ENCODE measurements around the gene IVNS1ABP. TPM values are rescaled to one million over a fixed set of nuclear protein-coding genes. Genes with fewer than 3 reads are reported as not detected.

IVNS1ABP gene
- total and polyA plus RNA-seq, 7 donors = 27.6 to 80.6 (median 40.5) TPM

- Histone ChIP-seq H3K36me3 (ENCODE audit: insufficient read depth in 1 of 2, low read depth in 1 of 2) (no peaks in the 10 kb centered on the region), H3K4me3 (no peak overlapping the region), H3K27ac (no peak overlapping the region), H3K4me1 (no peaks in the 10 kb centered on the region), H3K9me3 (no peaks in the 10 kb centered on the region), H3K27me3 (ENCODE audit: insufficient read depth in 3 of 3, low read length in 2 of 3) (no peaks in the 10 kb centered on the region)
- ATAC-seq = no peak
- DNase-seq = no peak
- intact Hi-C loops (cut with DNase I) = no loop called here
- TF ChIP-seq, protein P1, sequence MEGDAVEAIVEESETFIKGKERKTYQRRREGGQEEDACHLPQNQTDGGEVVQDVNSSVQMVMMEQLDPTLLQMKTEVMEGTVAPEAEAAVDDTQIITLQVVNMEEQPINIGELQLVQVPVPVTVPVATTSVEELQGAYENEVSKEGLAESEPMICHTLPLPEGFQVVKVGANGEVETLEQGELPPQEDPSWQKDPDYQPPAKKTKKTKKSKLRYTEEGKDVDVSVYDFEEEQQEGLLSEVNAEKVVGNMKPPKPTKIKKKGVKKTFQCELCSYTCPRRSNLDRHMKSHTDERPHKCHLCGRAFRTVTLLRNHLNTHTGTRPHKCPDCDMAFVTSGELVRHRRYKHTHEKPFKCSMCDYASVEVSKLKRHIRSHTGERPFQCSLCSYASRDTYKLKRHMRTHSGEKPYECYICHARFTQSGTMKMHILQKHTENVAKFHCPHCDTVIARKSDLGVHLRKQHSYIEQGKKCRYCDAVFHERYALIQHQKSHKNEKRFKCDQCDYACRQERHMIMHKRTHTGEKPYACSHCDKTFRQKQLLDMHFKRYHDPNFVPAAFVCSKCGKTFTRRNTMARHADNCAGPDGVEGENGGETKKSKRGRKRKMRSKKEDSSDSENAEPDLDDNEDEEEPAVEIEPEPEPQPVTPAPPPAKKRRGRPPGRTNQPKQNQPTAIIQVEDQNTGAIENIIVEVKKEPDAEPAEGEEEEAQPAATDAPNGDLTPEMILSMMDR (IDR thresholded peaks at IDR 0.05) = no peak
- WGBS, 3 donors = 77 to 85% (median 79%) methylated on average over 3 of the region's 3 CpGs
Measured at GRCh38 chr1:185342672-185343259, 25.7 kb upstream of the IVNS1ABP start.

- ATAC-seq = no peak
- Histone ChIP-seq H3K36me3 (ENCODE audit: insufficient read depth in 1 of 2, low read depth in 1 of 2) (no peaks in the 10 kb centered on the region), H3K4me3 (no peak overlapping the region), H3K9me3 (no peaks in the 10 kb centered on the region), H3K4me1 (no peaks in the 10 kb centered on the region), H3K27ac (no peak overlapping the region), H3K27me3 (ENCODE audit: insufficient read depth in 3 of 3, low read length in 2 of 3) (no peaks in the 10 kb centered on the region)
- 79 to 92% (median 83%) methylated on average over 2 of the region's 2 CpGs for WGBS, 3 donors
- DNase-seq = no peak
- TF ChIP-seq, protein P1 (IDR thresholded peaks at IDR 0.05) = no peak
- intact Hi-C loops (cut with DNase I) = no loop called here
Measured at GRCh38 chr1:185342017-185342416, 25.0 kb upstream of the IVNS1ABP start.

DNA sequence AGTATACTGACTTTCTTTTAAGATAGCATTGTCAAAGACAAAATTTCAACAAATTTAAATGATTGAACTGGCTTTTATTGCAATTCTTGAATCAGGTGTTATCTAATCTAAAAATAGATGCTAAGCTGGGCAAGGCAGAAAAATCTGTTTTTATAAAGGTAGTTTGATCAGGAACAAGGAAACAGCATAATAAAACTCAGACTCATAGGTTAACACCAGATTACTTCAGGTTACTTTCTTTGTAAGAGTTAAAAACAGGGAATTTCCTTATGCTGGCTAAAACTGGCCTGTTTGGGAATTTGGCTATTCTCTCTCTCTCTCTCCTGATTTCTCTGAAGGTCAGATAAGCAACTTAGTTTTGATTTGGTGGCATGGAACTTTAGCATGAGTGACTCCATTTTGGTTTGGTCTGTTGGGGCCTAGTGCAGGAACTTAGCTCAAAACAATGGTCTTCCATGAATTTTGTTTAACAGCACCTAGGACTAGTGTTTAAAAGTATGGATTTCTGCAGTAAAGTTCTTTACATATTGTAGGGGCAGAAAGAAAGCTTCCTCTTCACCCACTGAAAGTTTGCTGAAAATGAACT, 24.2 kb upstream of the IVNS1ABP start:
- DNase-seq = no peak
- Histone ChIP-seq H3K36me3 (ENCODE audit: insufficient read depth in 1 of 2, low read depth in 1 of 2) (no peaks in the 10 kb centered on the region), H3K4me3 (no peak overlapping the region), H3K27ac (no peak overlapping the region), H3K27me3 (ENCODE audit: insufficient read depth in 3 of 3, low read length in 2 of 3) (no peaks in the 10 kb centered on the region), H3K9me3 (no peaks in the 10 kb centered on the region), H3K4me1 (no peaks in the 10 kb centered on the region)
- TF ChIP-seq, protein P1 (IDR thresholded peaks at IDR 0.05) = no peak
- intact Hi-C loops (cut with DNase I) = no loop called here
- ATAC-seq = no peak

- H3K9me3 ChIP-seq = no peaks in the 10 kb centered on the region
- H3K27ac ChIP-seq = no peak overlapping the region
- intact Hi-C loops (cut with DNase I) = no loop called here
- H3K4me1 ChIP-seq = no peaks in the 10 kb centered on the region
- no peaks in the 10 kb centered on the region for H3K27me3 ChIP-seq (ENCODE audit: insufficient read depth in 3 of 3, low read length in 2 of 3)
- ATAC-seq (no peak), DNase-seq (peak in 1 of 2 donors; percentile 19)
- no peaks in the 10 kb centered on the region for H3K36me3 ChIP-seq (ENCODE audit: insufficient read depth in 1 of 2, low read depth in 1 of 2)
- WGBS, 3 donors = 77 to 81% (median 78%) methylated on average over 8 of the region's 8 CpGs
- TF ChIP-seq, protein P1 (IDR thresholded peaks at IDR 0.05) = no peak
- H3K4me3 ChIP-seq = no peak overlapping the region
Measured at GRCh38 chr1:185338719-185339622, 21.9 kb upstream of the IVNS1ABP start.

All from psoas muscle (tissue), 8 donors.